Sigmoid colon (tissue), 4 donors: ENCODE results near the gene PRKAR2A.

Source experiments
- CTCF ChIP-seq, 4 experiments: fragments of 450-650 bp in 3 of 4; fragments of 200-600 bp in 1 of 4; IDR thresholded peaks; one replicate each; pipeline ENCODE4 v1.5.1; 2016 to 2019; ENCODE audit warnings: antibody characterized with exemption in 4 of 4, mild to moderate bottlenecking in 3 of 4, moderate library complexity in 2 of 4
- EP300 ChIP-seq, 4 donors: sonication (generic); formaldehyde crosslinking; IDR thresholded peaks; one replicate each; pipeline ENCODE4 v1.6.1; 2017; ENCODE audit warnings: antibody characterized with exemption in 4 of 4
- POLR2A ChIP-seq, 2 donors: fragments of 450-650 bp; IDR thresholded peaks; one replicate each; pipeline ENCODE4 v1.6.1; 2016; ENCODE audit warnings: antibody characterized with exemption in 2 of 2, mild to moderate bottlenecking in 2 of 2, moderate library complexity in 2 of 2

- TF ChIP-seq POLR2A (IDR thresholded peaks at IDR 0.05) = no peak
- no peak for TF ChIP-seq EP300 (IDR thresholded peaks at IDR 0.05)
- no peak for TF ChIP-seq CTCF (IDR thresholded peaks at IDR 0.05)
Observed at GRCh38 chr3:48894516-48894915, 46.8 kb upstream of the PRKAR2A start.
